Glutamatergic neuron (in vitro differentiated cells): ENCODE measurements around the gene GJB5. TPM values are rescaled to one million over a fixed set of nuclear protein-coding genes. Genes with fewer than 3 reads are reported as not detected.

Source experiments
- DNase-seq: peaks from one replicate; pipeline ENCODE4 v3.0.0; 2022
- H3K27ac Mint-ChIP-seq: one replicate; pipeline ENCODE4 v1.8.0; 2020; ENCODE audit warnings: mild to moderate bottlenecking, mixed read lengths, inconsistent platforms; ENCODE audit not compliant: unreplicated experiment
- H3K27me3 Mint-ChIP-seq: one replicate; pipeline ENCODE4 v1.8.0; 2020; ENCODE audit warnings: mild to moderate bottlenecking, moderate library complexity, mixed read lengths, inconsistent platforms; ENCODE audit not compliant: unreplicated experiment
- H3K36me3 Mint-ChIP-seq: one replicate; pipeline ENCODE4 v1.8.0; 2020; ENCODE audit warnings: mild to moderate bottlenecking, mixed read lengths, inconsistent platforms; ENCODE audit not compliant: unreplicated experiment
- H3K4me1 Mint-ChIP-seq: one replicate; pipeline ENCODE4 v1.8.0; 2020; ENCODE audit warnings: mild to moderate bottlenecking, low read depth, mixed read lengths, inconsistent platforms; ENCODE audit not compliant: unreplicated experiment
- H3K4me3 Mint-ChIP-seq: one replicate; pipeline ENCODE4 v1.8.0; 2020; ENCODE audit warnings: mild to moderate bottlenecking, mixed read lengths, inconsistent platforms; ENCODE audit not compliant: unreplicated experiment
- H3K9me3 Mint-ChIP-seq: one replicate; pipeline ENCODE4 v1.8.0; 2020; ENCODE audit warnings: mild to moderate bottlenecking, moderate library complexity, mixed read lengths, inconsistent platforms; ENCODE audit not compliant: unreplicated experiment
- total RNA-seq: library from RNA; stranded (reverse); fragmentation: NEBNext Ultra II Directional; extraction: Animal tissue kit (Norgen Biotek cat#: 25700); gene quantifications from one replicate; pipeline ENCODE4 v1.2.1, GENCODE V29; 2021; ENCODE audit not compliant: unreplicated experiment
- TF ChIP-seq, protein P1 (sequence below): fragments of 200-600 bp; sonication (generic); IDR thresholded peaks from one replicate; pipeline ENCODE4 v1.5.0; 2021; ENCODE audit not compliant: partially characterized antibody, unreplicated experiment

Gene GJB5
- total RNA-seq, 1 donor from 2014 or later: not detected

DNA sequence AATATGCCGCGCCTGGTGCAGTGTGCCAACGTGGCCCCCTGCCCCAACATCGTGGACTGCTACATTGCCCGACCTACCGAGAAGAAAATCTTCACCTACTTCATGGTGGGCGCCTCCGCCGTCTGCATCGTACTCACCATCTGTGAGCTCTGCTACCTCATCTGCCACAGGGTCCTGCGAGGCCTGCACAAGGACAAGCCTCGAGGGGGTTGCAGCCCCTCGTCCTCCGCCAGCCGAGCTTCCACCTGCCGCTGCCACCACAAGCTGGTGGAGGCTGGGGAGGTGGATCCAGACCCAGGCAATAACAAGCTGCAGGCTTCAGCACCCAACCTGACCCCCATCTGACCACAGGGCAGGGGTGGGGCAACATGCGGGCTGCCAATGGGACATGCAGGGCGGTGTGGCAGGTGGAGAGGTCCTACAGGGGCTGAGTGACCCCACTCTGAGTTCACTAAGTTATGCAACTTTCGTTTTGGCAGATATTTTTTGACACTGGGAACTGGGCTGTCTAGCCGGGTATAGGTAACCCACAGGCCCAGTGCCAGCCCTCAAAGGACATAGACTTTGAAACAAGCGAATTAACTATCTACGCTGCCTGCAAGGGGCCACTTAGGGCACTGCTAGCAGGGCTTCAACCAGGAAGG, 30.5 kb downstream of the GJB5 start:
- Mint-ChIP-seq H3K36me3 (no peaks in the 10 kb centered on the region), H3K4me3 (no peak overlapping the region), H3K9me3 (peaks cover 1% of the 10 kb centered on the region), H3K27me3 (peaks cover 8% of the 10 kb centered on the region), H3K27ac (no peak overlapping the region), H3K4me1 (peaks cover 2% of the 10 kb centered on the region)
- DNase-seq: no peak
- TF ChIP-seq, protein P1, sequence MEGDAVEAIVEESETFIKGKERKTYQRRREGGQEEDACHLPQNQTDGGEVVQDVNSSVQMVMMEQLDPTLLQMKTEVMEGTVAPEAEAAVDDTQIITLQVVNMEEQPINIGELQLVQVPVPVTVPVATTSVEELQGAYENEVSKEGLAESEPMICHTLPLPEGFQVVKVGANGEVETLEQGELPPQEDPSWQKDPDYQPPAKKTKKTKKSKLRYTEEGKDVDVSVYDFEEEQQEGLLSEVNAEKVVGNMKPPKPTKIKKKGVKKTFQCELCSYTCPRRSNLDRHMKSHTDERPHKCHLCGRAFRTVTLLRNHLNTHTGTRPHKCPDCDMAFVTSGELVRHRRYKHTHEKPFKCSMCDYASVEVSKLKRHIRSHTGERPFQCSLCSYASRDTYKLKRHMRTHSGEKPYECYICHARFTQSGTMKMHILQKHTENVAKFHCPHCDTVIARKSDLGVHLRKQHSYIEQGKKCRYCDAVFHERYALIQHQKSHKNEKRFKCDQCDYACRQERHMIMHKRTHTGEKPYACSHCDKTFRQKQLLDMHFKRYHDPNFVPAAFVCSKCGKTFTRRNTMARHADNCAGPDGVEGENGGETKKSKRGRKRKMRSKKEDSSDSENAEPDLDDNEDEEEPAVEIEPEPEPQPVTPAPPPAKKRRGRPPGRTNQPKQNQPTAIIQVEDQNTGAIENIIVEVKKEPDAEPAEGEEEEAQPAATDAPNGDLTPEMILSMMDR: no peak

DNA sequence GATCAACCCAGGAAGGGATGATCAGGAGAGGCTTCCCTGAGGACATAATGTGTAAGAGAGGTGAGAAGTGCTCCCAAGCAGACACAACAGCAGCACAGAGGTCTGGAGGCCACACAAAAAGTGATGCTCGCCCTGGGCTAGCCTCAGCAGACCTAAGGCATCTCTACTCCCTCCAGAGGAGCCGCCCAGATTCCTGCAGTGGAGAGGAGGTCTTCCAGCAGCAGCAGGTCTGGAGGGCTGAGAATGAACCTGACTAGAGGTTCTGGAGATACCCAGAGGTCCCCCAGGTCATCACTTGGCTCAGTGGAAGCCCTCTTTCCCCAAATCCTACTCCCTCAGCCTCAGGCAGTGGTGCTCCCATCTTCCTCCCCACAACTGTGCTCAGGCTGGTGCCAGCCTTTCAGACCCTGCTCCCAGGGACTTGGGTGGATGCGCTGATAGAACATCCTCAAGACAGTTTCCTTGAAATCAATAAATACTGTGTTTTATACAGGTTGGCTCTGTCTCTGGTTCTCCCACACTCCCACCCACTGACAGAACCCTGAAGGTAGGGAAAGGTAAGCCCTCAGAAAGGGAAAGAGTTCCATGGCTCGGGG, 31.1 kb downstream of the GJB5 start:
- no peak overlapping the region for H3K27ac Mint-ChIP-seq
- peaks cover 10% of the 10 kb centered on the region for H3K27me3 Mint-ChIP-seq
- peaks cover 4% of the 10 kb centered on the region for H3K9me3 Mint-ChIP-seq
- TF ChIP-seq, protein P1: no peak
- H3K4me3 Mint-ChIP-seq: no peak overlapping the region
- H3K4me1 Mint-ChIP-seq: peaks cover 2% of the 10 kb centered on the region
- no peaks in the 10 kb centered on the region for H3K36me3 Mint-ChIP-seq
- no peak for DNase-seq

DNA sequence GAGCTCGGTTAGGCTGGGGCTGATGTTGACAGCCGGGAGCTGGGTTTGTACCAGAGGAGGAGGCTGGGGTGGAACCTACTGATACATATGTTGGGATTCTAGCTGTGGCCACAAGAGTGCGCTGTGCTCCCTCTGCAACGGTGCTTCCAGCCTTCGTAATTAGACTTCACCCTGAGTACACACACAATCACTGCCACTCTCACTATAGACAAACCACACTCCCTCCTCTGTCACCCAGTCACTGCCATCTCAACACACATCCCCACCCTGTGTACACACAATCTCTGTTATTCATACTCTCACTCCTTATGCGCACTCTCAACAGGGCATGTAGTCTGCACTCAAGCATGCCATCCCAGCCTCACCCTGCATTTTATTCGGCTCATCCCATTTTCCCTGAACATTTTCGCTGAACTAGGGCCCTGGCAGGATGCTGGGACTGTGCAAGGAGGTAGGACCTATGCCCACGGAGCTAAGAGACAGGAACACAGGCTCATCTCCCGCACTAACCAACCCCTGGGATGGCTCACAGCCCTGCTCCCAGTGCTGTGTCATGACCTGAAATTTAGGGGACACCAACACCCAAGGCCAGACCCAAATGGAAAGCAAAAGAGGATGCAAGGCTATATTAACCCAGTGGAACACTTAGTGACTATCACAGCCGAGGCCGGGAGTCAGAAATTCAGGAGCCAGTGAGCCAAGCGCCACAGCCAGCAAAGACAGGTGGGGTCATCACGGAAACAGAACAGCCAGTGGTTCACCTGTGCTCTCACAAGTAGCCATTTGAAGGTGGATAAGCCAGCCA, 31.9 kb downstream of the GJB5 start:
- no peaks in the 10 kb centered on the region for H3K36me3 Mint-ChIP-seq
- no peak overlapping the region for H3K27ac Mint-ChIP-seq
- peaks cover 2% of the 10 kb centered on the region for H3K4me1 Mint-ChIP-seq
- H3K4me3 Mint-ChIP-seq: no peak overlapping the region
- TF ChIP-seq, protein P1: peak; percentile 81
- peaks cover 5% of the 10 kb centered on the region for H3K9me3 Mint-ChIP-seq
- peaks cover 10% of the 10 kb centered on the region for H3K27me3 Mint-ChIP-seq
- peak; percentile 78 for DNase-seq

DNA sequence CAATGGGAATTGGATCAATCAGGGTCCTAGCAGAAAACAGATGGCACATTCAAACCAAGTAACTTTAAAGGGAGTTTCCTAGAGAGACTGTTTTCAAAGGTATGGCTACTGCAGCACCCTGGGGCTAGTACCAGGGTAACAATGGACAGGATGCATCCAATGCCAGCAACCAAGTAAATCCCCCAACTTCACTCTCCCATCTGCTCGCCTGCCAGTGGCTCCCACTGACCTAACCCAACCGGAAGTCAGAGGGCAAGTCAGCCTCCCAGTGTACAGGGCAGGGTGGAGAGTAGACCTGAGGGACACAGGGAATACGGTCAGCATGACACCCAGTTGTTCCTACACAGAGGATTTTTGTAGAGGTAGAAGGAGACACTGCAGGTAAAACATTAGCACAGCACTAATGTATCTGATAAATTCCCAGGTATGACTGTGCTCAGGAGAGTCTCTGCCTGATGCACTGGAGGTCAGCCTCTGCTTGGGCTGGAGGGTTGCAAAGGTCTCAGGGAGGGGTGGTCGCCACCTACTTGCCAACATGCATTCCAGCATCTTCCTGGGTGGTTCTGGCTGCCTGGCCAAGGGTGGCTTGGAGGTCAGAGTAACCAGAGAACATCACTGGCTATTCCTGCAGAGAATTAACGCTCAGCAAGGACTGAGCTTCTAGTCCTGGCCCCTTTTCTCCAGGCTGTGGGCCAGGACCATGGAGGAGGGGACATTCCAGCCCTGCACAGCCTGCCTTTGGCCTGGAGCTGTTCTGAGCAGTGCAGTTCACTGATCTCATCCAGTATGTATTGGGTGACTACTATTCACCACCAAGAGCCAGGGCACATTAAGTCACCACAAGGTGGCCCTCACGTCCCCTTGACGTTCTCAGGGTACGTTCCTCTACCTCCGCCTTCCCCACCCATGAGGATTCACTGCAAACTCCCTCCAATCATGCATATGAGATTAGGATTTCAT, 32.9 kb downstream of the GJB5 start:
- DNase-seq: no peak
- Mint-ChIP-seq H3K4me3 (no peak overlapping the region), H3K36me3 (no peaks in the 10 kb centered on the region), H3K9me3 (peaks cover 5% of the 10 kb centered on the region), H3K27me3 (peaks cover 14% of the 10 kb centered on the region), H3K4me1 (peaks cover 7% of the 10 kb centered on the region), H3K27ac (no peak overlapping the region)
- TF ChIP-seq, protein P1: no peak
